Ascending aorta (tissue), 2 donors: Measurements from ENCODE around the gene ETV1. TPM values are rescaled to one million over a fixed set of nuclear protein-coding genes. Genes with fewer than 3 reads are reported as not detected.

Experiments
- DNase-seq, 2 donors: peaks; one replicate each; pipeline ENCODE4 v3.0.0-alpha.2; 2019; ENCODE audit warnings: low spot score in 2 of 2
- H3K27ac ChIP-seq, 2 donors: fragments of 200-600 bp; sonication (generic); one replicate each; pipeline ENCODE4 v1.5.1; 2016 to 2017; ENCODE audit warnings: mild to moderate bottlenecking in 1 of 2
- H3K27me3 ChIP-seq: fragments of 200-600 bp; sonication (generic); one replicate; pipeline ENCODE4 v1.5.1; 2017
- H3K36me3 ChIP-seq, 2 donors: fragments of 200-600 bp; sonication (generic); one replicate each; pipeline ENCODE4 v1.5.1; 2016
- H3K4me1 ChIP-seq, 2 donors: fragments of 200-600 bp; sonication (generic); one replicate each; pipeline ENCODE4 v1.5.1; 2016 to 2017; ENCODE audit warnings: mild to moderate bottlenecking in 1 of 2
- H3K4me3 ChIP-seq, 2 donors: fragments of 200-600 bp; sonication (generic); one replicate each; pipeline ENCODE4 v1.5.1; 2016 to 2017; ENCODE audit warnings: mild to moderate bottlenecking in 1 of 2
- H3K9me3 ChIP-seq, 2 donors: fragments of 200-600 bp; sonication (generic); one replicate each; pipeline ENCODE4 v1.5.1; 2016
- intact Hi-C: fragments of 100-400 bp; cut with DNase I; formaldehyde crosslinking; loops from one replicate; pipeline ENCODE4 v1.15.1; 2023
- total RNA-seq: library from RNA; depleted of rRNA; stranded (reverse); fragments of >200 nt; gene quantifications from one replicate; pipeline ENCODE4 v1.1.0, GENCODE V29; 2016
- TF ChIP-seq, protein P1 (sequence below), 3 experiments: fragments of 200-600 bp in 2 of 3; fragments of 450-650 bp in 1 of 3; sonication (generic) in 2 of 3; IDR thresholded peaks; one replicate each; pipeline ENCODE4 v1.5.1; 2016 to 2019; ENCODE audit warnings: antibody characterized with exemption in 3 of 3, mild to moderate bottlenecking in 1 of 3, moderate library complexity in 1 of 3

ETV1 gene
- total RNA-seq, 1 donor from 2014 or later, result 5.3 TPM

DNA sequence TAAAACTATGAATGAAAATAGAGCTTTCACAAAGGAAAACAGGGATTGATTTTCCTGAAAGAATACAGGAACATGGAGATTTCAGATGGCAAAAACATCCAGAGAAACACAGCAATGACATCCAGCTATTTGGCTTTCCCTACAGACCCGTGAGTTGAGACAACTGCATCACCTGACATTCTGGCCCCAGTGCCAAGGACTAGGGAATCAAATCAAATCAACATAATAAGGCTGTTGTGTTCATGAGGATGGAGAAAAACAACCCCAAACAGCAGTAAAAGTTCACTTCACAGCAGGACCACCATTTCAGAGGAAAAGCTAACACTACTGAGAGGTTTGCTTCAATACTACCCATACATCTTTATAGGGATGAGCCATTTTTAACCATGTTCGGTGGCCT lies 25.5 kb downstream of the ETV1 start:
- Histone ChIP-seq H3K27me3 (no peaks in the 10 kb centered on the region), H3K4me3 (no peak overlapping the region), H3K4me1 (no peaks in the 10 kb centered on the region), H3K9me3 (no peaks in the 10 kb centered on the region), H3K36me3 (no peaks in the 10 kb centered on the region), H3K27ac (no peak overlapping the region)
- TF ChIP-seq, protein P1, sequence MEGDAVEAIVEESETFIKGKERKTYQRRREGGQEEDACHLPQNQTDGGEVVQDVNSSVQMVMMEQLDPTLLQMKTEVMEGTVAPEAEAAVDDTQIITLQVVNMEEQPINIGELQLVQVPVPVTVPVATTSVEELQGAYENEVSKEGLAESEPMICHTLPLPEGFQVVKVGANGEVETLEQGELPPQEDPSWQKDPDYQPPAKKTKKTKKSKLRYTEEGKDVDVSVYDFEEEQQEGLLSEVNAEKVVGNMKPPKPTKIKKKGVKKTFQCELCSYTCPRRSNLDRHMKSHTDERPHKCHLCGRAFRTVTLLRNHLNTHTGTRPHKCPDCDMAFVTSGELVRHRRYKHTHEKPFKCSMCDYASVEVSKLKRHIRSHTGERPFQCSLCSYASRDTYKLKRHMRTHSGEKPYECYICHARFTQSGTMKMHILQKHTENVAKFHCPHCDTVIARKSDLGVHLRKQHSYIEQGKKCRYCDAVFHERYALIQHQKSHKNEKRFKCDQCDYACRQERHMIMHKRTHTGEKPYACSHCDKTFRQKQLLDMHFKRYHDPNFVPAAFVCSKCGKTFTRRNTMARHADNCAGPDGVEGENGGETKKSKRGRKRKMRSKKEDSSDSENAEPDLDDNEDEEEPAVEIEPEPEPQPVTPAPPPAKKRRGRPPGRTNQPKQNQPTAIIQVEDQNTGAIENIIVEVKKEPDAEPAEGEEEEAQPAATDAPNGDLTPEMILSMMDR (IDR thresholded peaks at IDR 0.05), result no peak
- DNase-seq, result no peak
- intact Hi-C loops, result no loop called here

DNA sequence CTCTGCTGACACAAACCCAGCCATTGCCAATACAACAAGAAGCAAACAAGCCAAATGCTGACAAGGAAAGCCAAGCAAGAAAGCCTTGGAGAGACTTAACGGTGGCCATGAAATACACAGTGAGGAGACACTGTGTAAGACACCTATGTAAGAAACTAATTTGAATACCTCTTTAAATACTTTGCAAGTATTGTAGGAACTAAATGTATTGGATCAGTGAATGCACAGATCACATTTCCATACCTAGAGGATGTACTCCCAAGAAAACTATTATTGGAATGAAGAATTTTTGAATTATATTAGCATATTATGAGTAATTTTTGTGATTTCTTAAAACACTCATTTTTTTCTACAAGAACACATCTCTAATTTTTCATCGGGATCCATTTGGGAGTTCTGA lies 34.0 kb downstream of the ETV1 start:
- H3K27ac ChIP-seq, result no peak overlapping the region
- TF ChIP-seq, protein P1 (IDR thresholded peaks at IDR 0.05), result no peak
- H3K4me1 ChIP-seq, result no peaks in the 10 kb centered on the region
- DNase-seq, result no peak
- no peak overlapping the region for H3K4me3 ChIP-seq
- H3K36me3 ChIP-seq, result no peaks in the 10 kb centered on the region
- H3K9me3 ChIP-seq, result no peaks in the 10 kb centered on the region
- intact Hi-C loops, result no loop called here
- no peaks in the 10 kb centered on the region for H3K27me3 ChIP-seq

DNA sequence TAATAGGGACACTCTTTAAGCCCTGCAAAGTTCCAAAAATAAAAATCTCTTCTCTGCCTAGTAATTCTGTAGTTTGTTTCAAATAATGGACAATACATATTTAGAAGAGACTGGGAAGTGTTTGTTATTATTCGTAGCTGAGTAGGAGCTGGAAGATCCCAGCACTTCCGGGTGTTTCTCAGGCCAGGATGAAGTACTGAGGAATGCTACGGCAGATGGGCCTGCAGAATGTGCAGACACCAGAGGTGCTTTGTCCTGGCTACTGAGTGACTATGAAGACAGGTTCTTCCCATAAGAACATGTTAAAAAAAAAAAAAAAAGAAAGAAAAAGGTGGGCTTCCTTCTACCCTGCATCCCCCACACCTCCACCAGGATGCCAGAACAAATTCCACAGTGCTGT lies 36.1 kb downstream of the ETV1 start:
- H3K27me3 ChIP-seq, result no peaks in the 10 kb centered on the region
- no peaks in the 10 kb centered on the region for H3K9me3 ChIP-seq
- no peak overlapping the region for H3K4me3 ChIP-seq
- H3K4me1 ChIP-seq, result no peaks in the 10 kb centered on the region
- intact Hi-C loops, result no loop called here
- no peak for DNase-seq
- no peak overlapping the region for H3K27ac ChIP-seq
- H3K36me3 ChIP-seq, result no peaks in the 10 kb centered on the region
- TF ChIP-seq, protein P1 (IDR thresholded peaks at IDR 0.05), result no peak

DNA sequence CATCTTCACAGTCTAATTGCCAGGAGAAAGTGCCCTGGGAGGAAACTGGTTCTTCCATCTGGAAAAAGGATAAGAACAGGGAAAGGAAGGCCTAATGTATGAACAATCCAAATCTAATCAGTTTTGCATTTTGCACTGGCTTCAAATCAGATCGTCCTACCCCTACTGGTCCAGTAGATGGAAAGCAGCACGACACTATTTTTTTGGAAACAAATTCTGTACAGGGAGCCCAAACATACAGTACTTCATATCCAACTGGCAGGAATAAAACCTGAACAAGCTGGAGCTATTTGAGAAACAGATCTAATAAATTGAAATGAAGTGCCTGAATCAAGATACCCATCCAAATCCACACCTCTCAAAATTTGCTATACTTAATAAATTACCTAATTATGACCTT lies 36.5 kb downstream of the ETV1 start:
- Histone ChIP-seq H3K27ac (no peak overlapping the region), H3K4me1 (no peaks in the 10 kb centered on the region), H3K4me3 (no peak overlapping the region), H3K36me3 (no peaks in the 10 kb centered on the region), H3K27me3 (no peaks in the 10 kb centered on the region), H3K9me3 (no peaks in the 10 kb centered on the region)
- TF ChIP-seq, protein P1 (IDR thresholded peaks at IDR 0.05), result no peak
- intact Hi-C loops, result no loop called here
- DNase-seq, result no peak

DNA sequence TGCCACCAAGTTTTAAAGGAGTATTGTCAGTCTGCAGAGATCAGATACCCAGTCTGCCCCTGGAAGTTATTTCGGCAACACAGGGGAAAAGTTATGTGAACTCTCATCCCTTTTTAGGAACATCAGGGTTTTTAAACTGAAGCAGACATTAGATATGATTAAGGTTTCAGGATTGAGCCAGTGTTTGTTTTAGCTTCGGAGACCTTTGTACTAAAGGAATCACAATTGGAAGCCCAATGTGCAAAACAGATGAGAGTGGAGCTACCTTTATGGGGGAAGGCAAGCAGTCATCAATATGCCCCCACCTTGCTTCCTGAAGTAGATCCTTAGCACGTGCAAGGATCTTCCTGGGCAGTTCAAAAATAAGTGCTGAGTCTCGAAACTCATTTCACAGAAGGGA lies 39.5 kb downstream of the ETV1 start:
- Histone ChIP-seq H3K4me1 (no peaks in the 10 kb centered on the region), H3K4me3 (no peak overlapping the region), H3K27me3 (no peaks in the 10 kb centered on the region), H3K27ac (no peak overlapping the region), H3K9me3 (no peaks in the 10 kb centered on the region), H3K36me3 (no peaks in the 10 kb centered on the region)
- intact Hi-C loops, result no loop called here
- TF ChIP-seq, protein P1 (IDR thresholded peaks at IDR 0.05), result no peak
- no peak for DNase-seq

DNA sequence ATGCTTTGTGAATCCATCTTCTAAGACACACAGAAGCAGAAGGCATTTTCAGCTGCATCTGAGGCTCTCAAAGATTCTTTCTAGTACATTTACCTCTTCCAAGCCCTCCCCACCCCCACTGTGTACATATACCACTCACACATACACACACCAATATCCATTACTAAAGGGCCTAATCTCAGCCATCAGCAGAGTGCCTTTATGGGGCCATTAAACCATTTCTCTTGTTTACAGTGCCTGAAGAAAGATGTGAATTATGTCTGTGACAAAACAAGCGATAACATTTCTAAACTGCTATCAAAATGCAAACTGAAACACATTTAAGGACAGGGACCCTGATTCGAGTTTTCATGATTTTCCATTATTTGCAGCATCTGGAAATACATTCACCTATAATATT lies 40.0 kb downstream of the ETV1 start:
- intact Hi-C loops, result no loop called here
- H3K36me3 ChIP-seq, result no peaks in the 10 kb centered on the region
- no peak overlapping the region for H3K4me3 ChIP-seq
- H3K27ac ChIP-seq, result no peak overlapping the region
- TF ChIP-seq, protein P1 (IDR thresholded peaks at IDR 0.05), result no peak
- H3K9me3 ChIP-seq, result no peaks in the 10 kb centered on the region
- no peak for DNase-seq
- no peaks in the 10 kb centered on the region for H3K27me3 ChIP-seq
- no peaks in the 10 kb centered on the region for H3K4me1 ChIP-seq
